ENCODE measurements around the gene GRID1.

The GRID1 gene

DNA sequence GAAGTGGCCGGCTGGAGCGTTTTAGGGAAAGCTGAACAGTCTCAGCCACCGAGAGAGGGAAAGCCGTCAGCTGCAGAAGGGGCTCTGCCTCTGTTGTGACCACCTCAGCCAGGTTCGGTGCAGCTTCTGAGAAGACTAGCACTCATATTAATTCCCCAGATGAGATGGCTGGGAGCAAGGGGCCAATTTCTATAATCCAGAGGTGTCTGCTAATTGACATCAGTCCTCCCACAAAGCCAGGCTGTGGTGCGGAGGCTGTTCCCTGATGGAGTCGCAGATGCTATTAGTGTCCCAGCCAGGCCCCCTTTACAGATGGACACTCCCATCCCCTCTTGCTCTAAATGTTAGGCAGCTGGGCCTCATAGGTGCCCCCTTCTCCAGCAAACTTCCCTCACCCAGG lies 133.5 kb downstream of the GRID1 start:
- TF ChIP-seq, protein P1, sequence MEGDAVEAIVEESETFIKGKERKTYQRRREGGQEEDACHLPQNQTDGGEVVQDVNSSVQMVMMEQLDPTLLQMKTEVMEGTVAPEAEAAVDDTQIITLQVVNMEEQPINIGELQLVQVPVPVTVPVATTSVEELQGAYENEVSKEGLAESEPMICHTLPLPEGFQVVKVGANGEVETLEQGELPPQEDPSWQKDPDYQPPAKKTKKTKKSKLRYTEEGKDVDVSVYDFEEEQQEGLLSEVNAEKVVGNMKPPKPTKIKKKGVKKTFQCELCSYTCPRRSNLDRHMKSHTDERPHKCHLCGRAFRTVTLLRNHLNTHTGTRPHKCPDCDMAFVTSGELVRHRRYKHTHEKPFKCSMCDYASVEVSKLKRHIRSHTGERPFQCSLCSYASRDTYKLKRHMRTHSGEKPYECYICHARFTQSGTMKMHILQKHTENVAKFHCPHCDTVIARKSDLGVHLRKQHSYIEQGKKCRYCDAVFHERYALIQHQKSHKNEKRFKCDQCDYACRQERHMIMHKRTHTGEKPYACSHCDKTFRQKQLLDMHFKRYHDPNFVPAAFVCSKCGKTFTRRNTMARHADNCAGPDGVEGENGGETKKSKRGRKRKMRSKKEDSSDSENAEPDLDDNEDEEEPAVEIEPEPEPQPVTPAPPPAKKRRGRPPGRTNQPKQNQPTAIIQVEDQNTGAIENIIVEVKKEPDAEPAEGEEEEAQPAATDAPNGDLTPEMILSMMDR (IDR thresholded peaks at IDR 0.05; ENCODE audit: insufficient read depth, missing control alignments) = no peak
- DNase-seq (ENCODE audit: insufficient read length, low spot score) (no peak), FAIRE-seq (no peak)

DNA sequence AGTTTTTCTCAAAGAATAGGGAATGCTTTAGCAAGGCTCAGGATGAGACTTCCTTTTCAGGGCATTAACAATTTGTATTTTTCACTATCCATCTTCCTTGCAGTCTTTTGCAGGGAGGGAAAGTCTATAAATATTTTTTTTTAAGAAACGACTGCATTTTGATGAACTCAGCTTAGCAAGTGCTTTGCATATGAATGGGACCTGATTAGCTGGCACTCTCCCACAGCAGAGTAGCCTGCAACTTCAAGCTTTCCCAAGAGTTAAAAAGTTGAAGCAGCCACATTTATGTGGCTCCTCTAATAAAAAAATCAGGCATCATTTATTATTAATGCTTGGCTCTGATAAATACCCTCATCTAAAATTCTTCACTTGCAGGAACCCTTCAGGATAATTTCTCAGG lies 134.0 kb downstream of the GRID1 start:
- FAIRE-seq = no peak
- DNase-seq (ENCODE audit: insufficient read length, low spot score) = no peak
- TF ChIP-seq, protein P1 (IDR thresholded peaks at IDR 0.05; ENCODE audit: insufficient read depth, missing control alignments) = no peak

DNA sequence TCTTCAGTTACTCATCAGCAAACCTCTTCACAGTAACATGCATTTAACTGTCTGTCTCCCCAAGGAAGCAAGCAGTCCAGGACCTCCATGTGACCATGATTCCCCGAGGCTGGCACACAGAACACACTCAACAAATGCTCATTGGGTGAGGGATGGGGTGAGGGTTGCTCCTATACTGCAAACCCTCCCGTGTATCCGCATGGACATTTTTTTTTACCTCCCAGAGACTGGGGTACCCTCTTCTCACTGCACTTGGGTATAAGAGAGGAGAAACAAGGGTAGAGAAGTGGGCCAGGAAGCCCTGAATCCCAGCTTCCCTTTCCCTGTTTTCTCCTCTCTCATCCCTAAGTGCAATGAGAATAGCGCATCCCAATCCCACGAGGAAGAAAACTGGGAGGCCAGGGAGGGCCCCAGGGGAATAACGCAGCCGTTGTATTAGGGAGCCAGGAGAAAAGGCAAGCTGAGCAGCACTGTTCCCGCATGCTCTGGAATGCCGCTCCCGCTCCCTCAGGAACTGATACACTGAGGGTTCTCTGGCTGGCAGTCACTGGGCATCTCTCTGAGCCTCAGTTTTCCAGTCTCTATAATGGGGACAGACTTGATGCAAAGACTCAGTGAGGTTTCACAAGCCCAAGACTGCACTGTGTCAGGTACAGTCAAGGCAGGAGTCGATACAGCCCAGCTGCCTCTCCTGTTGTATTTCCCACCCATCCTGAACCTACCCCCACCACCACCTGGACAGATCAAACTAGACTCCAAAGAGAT lies 134.6 kb downstream of the GRID1 start:
- FAIRE-seq = no peak
- DNase-seq (ENCODE audit: insufficient read length, low spot score) = no peak
- TF ChIP-seq, protein P1 (IDR thresholded peaks at IDR 0.05; ENCODE audit: insufficient read depth, missing control alignments) = no peak

DNA sequence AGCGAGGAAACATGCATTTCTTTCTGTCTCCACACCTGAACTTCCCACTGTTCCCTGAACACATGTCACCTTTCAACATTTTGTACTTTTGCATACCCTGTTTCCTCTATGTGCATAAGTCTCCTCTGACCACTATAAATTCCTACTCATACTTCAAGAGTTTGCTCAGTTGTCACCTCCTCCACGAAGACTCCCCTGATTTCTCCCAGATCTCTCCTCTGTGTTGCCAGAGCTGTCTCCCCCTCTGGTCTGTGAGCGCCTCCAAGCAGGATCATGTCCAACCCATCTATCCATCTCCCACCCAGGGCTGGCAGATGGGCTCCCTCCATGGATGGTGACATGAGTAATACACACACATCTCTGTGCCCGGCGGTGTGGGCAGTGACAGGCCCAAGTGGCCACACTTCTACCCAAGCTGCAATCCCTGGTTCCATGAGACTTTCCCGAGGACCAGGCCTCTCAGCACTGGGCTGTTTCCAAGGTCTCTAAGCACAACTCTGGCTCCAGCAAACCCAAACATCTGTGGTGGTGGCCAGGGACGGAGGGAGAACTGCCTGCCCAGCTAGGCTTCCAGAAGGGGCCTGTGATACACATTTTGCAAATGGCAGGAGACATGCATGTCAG lies 135.9 kb downstream of the GRID1 start:
- TF ChIP-seq, protein P1 (IDR thresholded peaks at IDR 0.05; ENCODE audit: insufficient read depth, missing control alignments) = no peak
- FAIRE-seq (no peak), DNase-seq (ENCODE audit: insufficient read length, low spot score) (no peak)

DNA sequence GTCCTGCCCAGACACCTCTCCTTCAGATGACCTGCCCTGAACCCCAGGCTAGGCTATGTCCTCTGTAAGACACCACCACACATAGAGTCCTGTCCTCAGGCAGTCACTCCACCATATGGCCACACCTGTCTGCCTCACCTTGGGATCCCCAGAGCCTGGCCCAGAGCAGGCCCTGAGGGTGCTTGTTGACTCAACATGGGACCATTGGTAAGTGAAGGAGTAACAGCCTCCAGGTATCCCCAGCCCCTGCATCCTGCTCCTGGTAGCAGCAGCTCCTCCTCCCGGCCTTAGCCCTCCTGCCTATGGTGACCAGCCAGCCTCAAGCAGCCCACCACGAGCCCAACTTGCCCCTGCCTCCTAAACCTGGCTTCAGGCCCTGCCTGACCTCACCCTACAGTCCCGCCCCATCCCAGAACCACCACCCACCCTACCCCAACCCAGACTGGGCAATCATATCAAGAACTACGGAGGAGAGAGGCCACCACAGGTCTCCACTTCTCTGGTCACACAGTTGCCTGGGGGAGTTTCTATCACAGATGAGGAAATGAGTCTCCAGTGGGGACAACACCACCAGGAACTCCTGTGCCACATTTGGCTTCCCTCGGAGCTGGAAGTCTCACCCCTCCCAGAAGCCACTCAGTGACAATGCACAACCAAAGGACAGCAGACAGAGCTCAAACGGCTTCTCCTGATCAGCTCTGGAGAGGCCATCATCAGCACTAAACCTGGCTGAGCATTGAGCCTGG lies 136.6 kb downstream of the GRID1 start:
- no peak for DNase-seq (ENCODE audit: insufficient read length, low spot score)
- FAIRE-seq = no peak

DNA sequence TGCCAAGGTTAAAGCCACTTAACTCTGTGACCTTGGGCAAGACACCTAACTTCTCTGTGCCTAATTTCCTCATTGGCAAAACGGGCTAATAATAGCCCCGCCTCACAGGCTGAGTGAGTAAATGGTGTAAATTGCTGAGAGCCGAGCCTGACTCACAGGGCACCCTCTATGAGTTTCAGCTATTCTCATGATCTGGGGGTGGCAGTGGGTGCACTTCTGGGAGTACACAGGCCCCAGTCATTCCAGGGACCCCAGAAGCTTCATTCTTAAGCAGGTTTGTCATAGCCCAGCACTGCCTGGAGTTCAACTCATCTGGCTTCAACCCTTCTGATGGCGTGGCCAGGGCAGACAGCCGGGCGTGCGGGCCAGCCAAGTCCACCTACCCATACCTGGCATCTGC lies 137.2 kb downstream of the GRID1 start:
- TF ChIP-seq, protein P1 (IDR thresholded peaks at IDR 0.05; ENCODE audit: insufficient read depth, missing control alignments) = no peak
- FAIRE-seq (no peak), DNase-seq (ENCODE audit: insufficient read length, low spot score) (no peak)

More for the DNA sequence above, 136.6 kb downstream of the GRID1 start:
- TF ChIP-seq, protein P1 (IDR thresholded peaks at IDR 0.05; ENCODE audit: insufficient read depth, missing control alignments) = no peak
